T1000 (cell line): ENCODE data around the gene TTC22.

Experiments
- DNase-seq: peaks from one replicate; lab custom pipeline; 2025; ENCODE audit warnings: mixed read lengths; lab: John Stamatoyannopoulos, UW

TTC22 gene

GRCh38 chr1:54751426-54751825 lies 49.7 kb downstream of the TTC22 start:
- DNase-seq, result no peak

- no peak for DNase-seq
These were observed 50.5 kb downstream of the TTC22 start for GRCh38 chr1:54750596-54750995.

GRCh38 chr1:54748094-54748835 lies 52.9 kb downstream of the TTC22 start:
- DNase-seq, result no peak

- DNase-seq, result no peak
These were observed 55.3 kb downstream of the TTC22 start for GRCh38 chr1:54745864-54746263.

- no peak for DNase-seq
These were observed 55.8 kb downstream of the TTC22 start for GRCh38 chr1:54745274-54745673.

GRCh38 chr1:54744696-54745095 lies 56.4 kb downstream of the TTC22 start:
- DNase-seq, result no peak

- no peak for DNase-seq
These were observed 57.5 kb downstream of the TTC22 start for GRCh38 chr1:54743416-54744226.

GRCh38 chr1:54742282-54742681 lies 58.8 kb downstream of the TTC22 start:
- no peak for DNase-seq

- no peak for DNase-seq
These were observed 59.6 kb downstream of the TTC22 start for GRCh38 chr1:54741531-54741930.

GRCh38 chr1:54738244-54738643 lies 62.9 kb downstream of the TTC22 start:
- DNase-seq, result no peak

- no peak for DNase-seq
These were observed 64.4 kb downstream of the TTC22 start for GRCh38 chr1:54736685-54737084.
